OCI-LY7 (cell line): Measurements from ENCODE around the gene PCDHA8.
"Not testable (repeated sequence)": the region's sequence is repeated elsewhere in the genome, so short reads cannot be mapped to it uniquely, and the experiment has no call there.

ENCODE experiments used
- CTCF ChIP-seq: fragments of 200-600 bp; sonication (generic); conservative IDR thresholded peaks from 2 replicates; pipeline ENCODE4 v1.5.1; 2014; ENCODE audit warnings: mild to moderate bottlenecking, antibody characterized with exemption, low read length, moderate library complexity, mixed read lengths
- EZH2phosphoT487 ChIP-seq: fragments of 200-600 bp; sonication (generic); IDR thresholded peaks from 2 replicates; pipeline ENCODE4 v1.6.1; 2018; ENCODE audit warnings: low read depth, borderline replicate concordance, mild to moderate bottlenecking, mixed run types, antibody characterized with exemption, low read length, moderate library complexity, mixed read lengths

DNA sequence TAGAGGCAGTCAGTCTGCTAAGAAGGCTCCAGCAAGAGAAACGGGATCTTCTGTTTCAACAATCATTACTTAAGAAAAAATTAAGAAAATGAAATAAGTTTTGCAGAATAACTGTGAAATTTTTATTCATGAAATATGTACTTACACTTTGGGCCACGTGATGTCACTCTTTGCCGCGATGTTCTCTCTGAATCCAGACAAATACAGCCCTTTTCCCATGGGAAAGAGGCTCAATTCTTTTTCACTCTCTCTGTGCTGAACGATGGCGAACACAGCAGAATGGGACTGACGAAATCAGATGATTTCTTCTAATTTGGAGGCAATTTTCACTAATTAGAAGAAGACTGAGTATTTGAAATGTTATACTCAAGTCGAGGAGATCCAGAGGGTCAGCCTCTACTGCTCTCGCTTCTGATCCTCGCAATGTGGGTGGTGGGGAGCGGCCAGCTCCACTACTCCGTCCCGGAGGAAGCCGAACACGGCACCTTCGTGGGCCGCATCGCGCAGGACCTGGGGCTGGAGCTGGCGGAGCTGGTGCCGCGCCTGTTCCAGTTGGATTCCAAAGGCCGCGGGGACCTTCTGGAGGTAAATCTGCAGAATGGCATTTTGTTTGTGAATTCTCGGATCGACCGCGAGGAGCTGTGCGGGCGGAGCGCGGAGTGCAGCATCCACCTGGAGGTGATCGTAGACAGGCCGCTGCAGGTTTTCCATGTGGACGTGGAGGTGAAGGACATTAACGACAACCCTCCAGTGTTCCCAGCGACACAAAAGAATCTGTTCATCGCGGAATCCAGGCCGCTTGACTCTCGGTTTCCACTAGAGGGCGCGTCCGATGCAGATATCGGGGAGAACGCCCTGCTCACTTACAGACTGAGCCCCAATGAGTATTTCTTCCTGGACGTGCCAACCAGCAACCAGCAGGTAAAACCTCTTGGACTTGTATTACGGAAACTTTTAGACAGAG lies 7.4 kb downstream of the PCDHA8 start, which contains the start of gene PCDHA9:
- not testable (repeated sequence) for TF ChIP-seq EZH2phosphoT487
- TF ChIP-seq CTCF, result peak; percentile 45; the same call in 1 of the 2 replicates
